Renal cortical epithelial cell (primary cell): ENCODE measurements around the gene SLC22A13. TPM values are rescaled to one million over a fixed set of nuclear protein-coding genes. Genes with fewer than 3 reads are reported as not detected.
"Not testable (repeated sequence)": the region's sequence is repeated elsewhere in the genome, so short reads cannot be mapped to it uniquely, and the experiment has no call there.

Source experiments
- DNase-seq: peaks from one replicate; pipeline ENCODE4 v3.0.0-alpha.2; 2011; ENCODE audit warnings: low read depth
- total RNA-seq: library from RNA; depleted of rRNA; stranded (reverse); fragments of >200 nt; gene quantifications from 2 replicates; pipeline ENCODE4 v1.2.3, GENCODE V29; 2014

SLC22A13 gene
- total RNA-seq, 1 donor from 2014 or later, result 0.25 TPM

- peak; percentile 33 for DNase-seq
Measured at GRCh38 chr3:38297947-38298711, 32.5 kb downstream of the SLC22A13 start.

DNA sequence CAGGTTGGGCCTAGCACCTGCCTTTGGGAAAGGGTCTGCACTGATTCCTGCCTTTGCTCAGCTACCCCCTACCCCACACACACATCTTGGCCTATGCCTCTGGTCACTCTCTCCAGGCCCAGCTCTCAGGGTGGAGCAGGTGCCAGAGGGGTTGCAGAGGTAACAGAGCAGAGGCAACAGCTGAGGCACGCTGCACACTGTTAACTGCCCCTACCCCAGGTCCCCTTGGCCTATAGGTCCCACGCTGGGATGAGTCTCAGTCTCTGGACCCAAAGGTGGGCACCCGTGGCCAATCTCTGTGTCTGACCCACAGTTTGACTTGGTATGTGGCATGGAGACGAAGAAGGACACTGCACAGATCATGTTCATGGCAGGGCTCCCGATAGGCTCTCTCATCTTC, 41.3 kb downstream of the SLC22A13 start:
- DNase-seq, result no peak

GRCh38 chr3:38307599-38307998, 42.0 kb downstream of the SLC22A13 start:
- no peak for DNase-seq

GRCh38 chr3:38308456-38308855, 42.8 kb downstream of the SLC22A13 start:
- DNase-seq, result no peak

DNA sequence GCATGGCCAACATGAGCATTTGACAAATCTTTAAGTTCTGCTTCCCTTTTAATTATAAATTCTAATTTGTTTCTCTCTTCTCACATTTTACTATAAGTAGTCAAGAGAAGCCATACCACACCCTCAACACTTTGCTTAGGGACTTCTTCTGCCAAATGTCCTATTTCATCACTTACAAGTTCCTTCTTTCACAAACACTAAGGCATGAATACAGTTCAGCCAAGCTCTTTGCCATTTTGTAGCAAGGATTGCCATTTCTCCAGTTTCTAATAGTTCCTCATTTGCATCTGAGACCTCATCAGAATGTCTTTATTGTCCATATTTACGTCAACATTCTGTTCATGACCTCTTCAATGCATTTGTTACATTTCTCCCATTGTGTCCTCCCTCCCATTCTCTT, 45.9 kb downstream of the SLC22A13 start:
- no peak for DNase-seq

- no peak for DNase-seq
Measured at GRCh38 chr3:38311941-38312340, 46.3 kb downstream of the SLC22A13 start.

DNA sequence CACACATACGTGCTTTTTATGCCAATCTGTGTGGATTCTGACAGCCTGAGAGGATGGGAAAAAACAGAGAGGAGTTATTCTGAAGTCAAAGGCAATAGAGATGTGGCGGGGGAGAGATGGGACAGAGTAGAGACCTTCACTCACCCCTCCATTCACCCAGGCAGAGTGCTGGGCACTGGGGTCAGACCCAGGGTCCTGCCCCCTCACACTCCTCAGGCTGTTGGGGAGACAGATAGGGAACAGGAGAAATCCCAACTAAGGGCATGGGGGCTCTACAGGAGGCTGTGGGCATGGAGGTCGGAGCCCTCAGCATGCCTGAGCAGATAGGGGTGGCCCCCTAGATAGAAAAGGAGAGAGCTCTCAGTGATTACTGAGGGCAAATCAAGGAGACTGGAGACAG, 46.7 kb downstream of the SLC22A13 start:
- no peak for DNase-seq

DNA sequence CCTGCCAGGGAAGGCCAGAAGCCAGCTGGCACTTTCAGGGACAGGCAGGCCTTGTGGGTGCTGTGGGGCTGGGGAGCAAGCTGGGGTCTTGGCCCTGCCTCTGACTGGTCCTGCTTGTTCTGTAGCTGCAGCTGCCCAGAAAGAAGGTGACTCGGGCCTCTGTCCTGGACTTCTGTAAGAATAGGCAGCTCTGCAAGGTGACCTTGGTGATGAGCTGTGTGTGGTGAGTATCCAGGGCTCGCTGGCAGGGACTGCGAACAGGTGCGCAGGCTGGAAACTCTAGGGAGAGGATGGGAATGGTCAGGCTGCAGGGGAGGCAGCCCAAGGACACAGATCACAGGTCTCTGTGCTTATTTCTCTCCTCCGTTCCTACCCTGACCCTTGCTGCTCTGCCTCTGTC, 47.7 kb downstream of the SLC22A13 start:
- no peak for DNase-seq

- no peak for DNase-seq
Measured at GRCh38 chr3:38313695-38314094, 48.1 kb downstream of the SLC22A13 start.

DNA sequence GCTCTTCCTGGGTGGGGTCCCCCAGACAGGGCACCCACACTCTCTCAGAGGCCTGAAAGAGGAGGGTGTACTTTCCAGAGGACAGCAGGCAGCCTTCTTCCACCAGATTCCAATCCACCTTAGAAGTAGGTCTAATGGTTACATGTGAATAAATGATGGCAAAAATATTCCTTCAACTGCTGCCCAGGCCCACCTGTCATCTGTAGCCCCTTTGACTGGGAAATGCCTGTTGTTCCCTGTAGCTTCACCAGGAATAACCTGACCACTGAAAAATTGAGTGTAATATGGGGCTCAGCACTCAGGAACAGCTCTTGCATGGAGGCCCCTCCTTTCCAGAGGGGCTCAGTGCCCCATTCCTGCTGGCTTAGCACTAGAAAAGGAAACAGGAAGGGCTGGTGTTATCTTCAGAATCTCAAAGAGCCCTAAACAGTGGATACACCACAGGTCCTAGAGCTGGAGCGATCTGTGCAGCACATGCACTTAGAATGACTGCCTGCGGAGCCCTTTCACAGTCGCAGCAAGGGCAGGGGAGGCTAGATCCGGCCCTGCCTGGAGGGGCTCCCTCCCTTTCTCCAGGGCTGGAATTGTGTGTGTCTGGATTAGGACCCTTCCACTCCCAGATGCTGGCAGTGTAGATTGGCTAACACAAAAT, 48.6 kb downstream of the SLC22A13 start:
- DNase-seq, result no peak

GRCh38 chr3:38314764-38315487, 49.3 kb downstream of the SLC22A13 start:
- no peak for DNase-seq

DNA sequence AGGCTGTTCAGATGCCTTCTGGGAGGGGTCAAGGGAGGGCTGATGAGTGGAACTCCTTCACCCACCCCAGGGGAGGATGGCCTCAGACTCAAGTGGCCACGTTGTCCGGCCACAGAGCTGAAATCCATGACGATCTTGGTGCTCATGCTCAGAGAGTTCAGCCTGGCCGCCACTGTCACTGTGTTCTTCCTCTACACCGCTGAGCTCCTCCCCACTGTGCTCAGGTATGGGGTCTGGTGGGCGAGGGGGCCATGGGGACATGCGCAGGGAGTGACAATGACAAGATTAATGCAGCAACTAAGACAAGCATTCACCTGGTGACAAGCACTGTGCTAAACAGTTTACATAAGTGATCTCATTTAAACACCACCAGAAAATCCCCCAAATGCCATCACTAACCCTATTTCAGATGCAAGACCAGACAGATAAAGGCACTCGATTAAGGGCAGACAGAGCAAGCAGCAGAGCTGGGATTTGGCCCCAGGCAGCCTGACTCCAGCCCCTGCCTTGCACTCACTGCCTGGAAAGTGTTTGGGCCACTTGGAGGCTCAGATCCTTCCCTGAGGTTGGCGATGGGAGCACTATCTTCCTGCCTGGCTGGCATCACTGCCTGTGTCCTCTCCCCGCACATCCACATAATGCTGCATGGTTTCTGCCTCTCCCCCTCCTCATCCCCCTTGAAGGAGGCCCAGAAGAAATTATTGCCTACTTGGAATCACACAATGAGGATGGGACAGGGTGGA, 50.0 kb downstream of the SLC22A13 start:
- DNase-seq, result no peak

GRCh38 chr3:38316356-38317191, 51.0 kb downstream of the SLC22A13 start:
- DNase-seq, result no peak

DNA sequence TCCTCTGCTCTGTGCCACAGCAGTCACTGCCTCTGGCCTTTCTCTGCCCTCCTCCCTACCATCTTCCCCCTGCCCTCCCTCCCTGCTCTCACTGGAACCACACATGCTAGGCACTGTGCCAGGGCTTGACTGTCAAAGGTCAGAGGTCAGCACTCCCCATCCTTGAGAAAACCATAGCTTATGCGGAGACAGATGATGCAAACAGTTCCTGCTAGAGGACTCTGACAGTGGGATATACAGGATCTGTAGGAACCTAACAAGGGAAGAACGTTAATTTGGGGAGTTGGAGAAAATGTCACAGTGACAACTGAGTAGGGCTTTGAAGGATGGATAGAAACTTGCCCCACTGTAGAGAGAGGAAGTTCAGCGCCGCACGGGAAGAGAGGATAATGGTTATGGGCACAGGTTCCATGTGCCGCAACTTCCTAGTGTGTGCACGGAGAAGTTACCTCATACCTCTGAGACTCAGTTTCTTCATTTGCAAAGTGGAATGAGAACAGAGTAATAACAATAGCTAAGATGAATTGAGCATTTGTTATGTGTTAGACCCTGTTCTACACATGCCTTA, 51.7 kb downstream of the SLC22A13 start:
- DNase-seq, result peak; percentile 10

DNA sequence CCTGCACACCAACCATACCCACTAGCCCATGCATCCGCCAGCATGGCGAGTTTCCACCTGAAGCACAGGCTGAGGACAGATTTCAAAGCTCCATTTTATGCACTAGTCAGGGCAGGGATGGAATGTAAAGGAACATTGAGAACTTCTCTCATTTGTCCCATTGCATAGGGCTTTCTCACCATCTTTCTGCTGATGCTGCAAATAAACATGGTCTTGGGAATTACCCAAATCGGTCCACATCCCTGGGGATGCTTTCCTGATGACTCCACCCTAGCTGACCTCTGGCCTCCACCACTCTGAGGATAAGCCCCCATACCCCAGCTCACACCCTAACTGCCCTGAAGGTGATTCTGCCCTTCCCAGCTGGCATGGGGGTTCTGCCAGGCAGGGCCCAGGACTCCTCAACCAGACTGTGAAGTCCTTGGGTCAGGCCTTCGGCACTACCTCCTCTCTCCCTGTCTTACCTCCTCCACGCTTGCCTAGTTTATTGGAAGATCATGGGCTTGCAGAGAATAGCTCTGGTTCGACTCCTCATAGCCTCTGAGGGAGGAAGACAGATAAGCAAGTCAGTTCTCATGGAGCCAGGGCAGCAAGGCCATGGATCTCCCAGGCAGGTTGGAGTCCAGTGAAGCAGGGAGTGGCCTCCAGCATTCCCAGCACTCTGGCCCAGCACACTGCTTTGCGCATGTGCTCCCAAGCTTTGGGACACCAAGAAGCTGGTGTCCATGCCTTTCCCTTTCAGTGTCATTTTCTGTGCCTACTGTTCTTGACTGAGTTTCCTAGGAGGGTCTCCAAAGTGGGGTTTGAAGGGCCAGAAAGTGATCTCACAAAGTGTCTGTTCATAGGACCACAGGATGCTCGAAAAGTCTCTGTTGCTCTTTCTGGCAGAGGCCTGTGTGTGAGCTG, 53.4 kb downstream of the SLC22A13 start:
- DNase-seq, result no peak

DNA sequence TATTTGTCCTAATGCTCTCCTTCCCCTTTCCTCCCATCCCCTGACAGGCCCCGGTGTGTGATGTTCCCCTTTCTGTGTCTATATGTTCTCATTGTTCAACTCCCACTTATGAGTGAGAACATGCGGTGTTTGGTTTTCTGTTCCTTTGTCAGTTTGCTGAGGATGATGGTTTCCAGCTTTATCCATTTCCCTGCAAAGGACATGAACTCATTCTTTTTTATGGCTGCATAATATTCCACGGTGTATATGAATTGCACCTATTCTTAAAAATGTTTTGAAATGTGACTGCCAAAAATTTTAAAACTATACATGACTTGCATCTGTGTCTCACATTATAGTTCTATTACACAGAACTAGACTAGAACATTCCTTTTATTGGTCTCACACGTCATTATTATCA, 55.0 kb downstream of the SLC22A13 start:
- DNase-seq, result not testable (repeated sequence)

DNA sequence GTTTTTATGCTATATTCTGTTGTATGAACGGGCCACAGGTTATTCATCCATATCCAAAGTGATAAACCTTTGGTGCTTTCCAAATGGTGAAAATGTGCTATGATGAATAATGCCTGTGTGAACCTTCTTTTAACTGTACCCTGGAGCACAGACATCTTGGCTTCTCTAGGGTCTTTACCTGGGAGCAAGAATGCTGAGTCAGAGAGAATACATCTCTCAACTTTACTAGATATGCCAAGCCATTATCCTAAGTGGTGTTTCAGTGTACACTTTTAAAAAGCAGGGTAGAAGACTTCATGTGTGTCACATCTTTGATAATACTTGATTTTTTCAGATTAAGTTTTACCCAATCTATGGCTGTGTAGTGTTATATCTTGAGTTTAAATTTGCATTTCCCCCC, 57.4 kb downstream of the SLC22A13 start:
- no peak for DNase-seq

DNA sequence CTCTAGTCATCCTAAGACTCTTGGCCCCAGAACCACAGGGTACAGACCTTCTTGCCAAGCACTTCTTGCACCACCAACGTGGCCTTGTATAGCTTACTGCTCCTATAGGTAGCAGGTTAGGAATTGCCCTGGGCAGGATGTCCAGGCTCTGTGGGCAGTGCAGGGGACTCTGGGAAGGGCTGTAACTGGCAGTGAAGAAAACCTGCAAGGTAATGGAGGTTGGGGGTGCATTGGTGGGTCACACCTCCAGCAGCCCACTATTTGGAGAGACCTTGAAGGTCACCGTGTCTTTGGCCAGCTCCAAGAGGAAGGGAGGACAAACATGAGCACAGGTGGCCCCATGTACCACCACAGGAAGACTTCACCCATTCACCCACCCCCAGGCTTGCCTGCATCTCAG, 59.6 kb downstream of the SLC22A13 start:
- DNase-seq, result no peak

GRCh38 chr3:38327335-38328009, 61.9 kb downstream of the SLC22A13 start:
- peak; percentile 76 for DNase-seq
